ENCODE data around the gene ZNF653.

- TF ChIP-seq SMAD3 (CRISPR knock-in tag; conservative IDR thresholded peaks at IDR 0.05) (no peak), TCF3 (CRISPR knock-in tag; IDR thresholded peaks at IDR 0.05) (no peak), ZKSCAN8 (CRISPR knock-in tag; IDR thresholded peaks at IDR 0.05) (no peak)
These were observed 8.3 kb upstream of the ZNF653 start for GRCh38 chr19:11513946-11514345.

Data from K562 (cell line).